GM23248 (cell line): ENCODE data around the gene RAB33B. TPM values are rescaled to one million over a fixed set of nuclear protein-coding genes. Genes with fewer than 3 reads are reported as not detected.

Experiments used
- DNase-seq: peaks from one replicate; pipeline ENCODE4 v3.0.0-alpha.2; 2015
- H2AFZ ChIP-seq: fragments of 200-600 bp; sonication (generic); 2 replicates; pipeline ENCODE4 v1.6.1; 2016; ENCODE audit warnings: antibody characterized with exemption
- H3F3A ChIP-seq: fragments of 200-600 bp; sonication (generic); 2 replicates; pipeline ENCODE4 v1.6.1; 2016; ENCODE audit warnings: mild to moderate bottlenecking, antibody characterized with exemption, mixed run types; ENCODE audit not compliant: insufficient read depth
- H3K27ac ChIP-seq: fragments of 200-600 bp; sonication (generic); 2 replicates; pipeline ENCODE4 v1.5.1; 2016; ENCODE audit warnings: mild to moderate bottlenecking
- H3K27me3 ChIP-seq: fragments of 200-600 bp; sonication (generic); replicated peaks from 2 replicates; pipeline ENCODE4 v1.6.1; 2016; ENCODE audit warnings: mild to moderate bottlenecking; ENCODE audit not compliant: insufficient read depth
- H3K36me3 ChIP-seq: fragments of 200-600 bp; sonication (generic); 2 replicates; pipeline ENCODE4 v1.6.1; 2016; ENCODE audit warnings: low read depth, mild to moderate bottlenecking
- H3K4me1 ChIP-seq: fragments of 200-600 bp; sonication (generic); 2 replicates; pipeline ENCODE4 v1.6.1; 2016; ENCODE audit warnings: mild to moderate bottlenecking; ENCODE audit not compliant: insufficient read depth
- H3K4me2 ChIP-seq: fragments of 200-600 bp; sonication (generic); one replicate; pipeline ENCODE4 v1.6.1; 2016; ENCODE audit warnings: mild to moderate bottlenecking; ENCODE audit not compliant: unreplicated experiment
- H3K4me3 ChIP-seq: fragments of 200-600 bp; sonication (generic); 2 replicates; pipeline ENCODE4 v1.5.1; 2016; ENCODE audit warnings: mild to moderate bottlenecking
- H3K79me2 ChIP-seq: fragments of 200-600 bp; sonication (generic); 2 replicates; pipeline ENCODE4 v1.6.1; 2016; ENCODE audit warnings: mild to moderate bottlenecking; ENCODE audit not compliant: insufficient read depth
- H3K9ac ChIP-seq: fragments of 200-600 bp; sonication (generic); 2 replicates; pipeline ENCODE4 v1.6.1; 2016; ENCODE audit warnings: mild to moderate bottlenecking
- H3K9me2 ChIP-seq: fragments of 200-600 bp; sonication (generic); 2 replicates; pipeline ENCODE4 v1.6.1; 2016; ENCODE audit warnings: mixed run types, mild to moderate bottlenecking, moderate library complexity; ENCODE audit not compliant: insufficient read depth
- H3K9me3 ChIP-seq: fragments of 200-600 bp; sonication (generic); one replicate; pipeline ENCODE4 v1.6.1; 2017; ENCODE audit warnings: low read depth
- H4K20me1 ChIP-seq: fragments of 200-600 bp; sonication (generic); 2 replicates; pipeline ENCODE4 v1.6.0; 2016; ENCODE audit not compliant: insufficient read depth
- EZH2 ChIP-seq: fragments of 200-600 bp; sonication (generic); IDR thresholded peaks from 2 replicates; pipeline ENCODE4 v1.6.1; 2018; ENCODE audit warnings: antibody characterized with exemption, mild to moderate bottlenecking; ENCODE audit not compliant: insufficient read depth, poor library complexity, severe bottlenecking
- EZH2phosphoT487 ChIP-seq: fragments of 200-600 bp; sonication (generic); IDR thresholded peaks from 2 replicates; pipeline ENCODE4 v1.6.1; 2018; ENCODE audit warnings: antibody characterized with exemption, moderate library complexity, mild to moderate bottlenecking, low read depth; ENCODE audit not compliant: insufficient read depth
- WGBS, 2 experiments: methylation state at CpG; one replicate each; pipeline ENCODE4 v1.1.6; 2015 to 2017; ENCODE audit warnings: low lambda C conversion rate in 2 of 2, low coverage in 1 of 2; ENCODE audit errors: missing lambda C conversion rate in 2 of 2; 5-methylcytosine and 5-hydroxymethylcytosine counted together
- in situ Hi-C: fragments of 300-500 bp; cut with MboI; formaldehyde crosslinking; loops from 2 replicates; pipeline ENCODE4 v1.15.0; 2020
- polyA plus RNA-seq: library from polyadenylated mRNA; unstranded; fragments of >200 nt; fragmentation: Nextera tagmentation; extraction: Ambion mirVana; gene quantifications from 2 replicates; pipeline ENCODE4 v1.2.1, GENCODE V29; 2016
- total RNA-seq: library from RNA; depleted of rRNA; stranded (reverse); fragments of >200 nt; shearing (Covaris generic); gene quantifications from 2 replicates; pipeline ENCODE4 v1.2.3, GENCODE V29; 2014

RAB33B gene
- total and polyA plus RNA-seq, 2 experiments from 2014 or later: 11.6 to 13.2 TPM

- Histone ChIP-seq H4K20me1 (no peaks in the 10 kb centered on the region), H3K4me2 (no peak overlapping the region), H3K27ac (no peak overlapping the region), H3K79me2 (no peaks in the 10 kb centered on the region), H3F3A (no peaks in the 10 kb centered on the region), H3K36me3 (peaks cover 3% of the 10 kb centered on the region), H3K4me3 (no peak overlapping the region), H3K27me3 (no peaks in the 10 kb centered on the region), H2AFZ (no peak overlapping the region), H3K9me3 (no peaks in the 10 kb centered on the region), H3K9ac (no peak overlapping the region), H3K9me2 (no peaks in the 10 kb centered on the region), H3K4me1 (0 out of 2 replicates have a peak, but pooled peaks cover 8% of the 10 kb centered on the region)
- 54% methylated on average over 13 of the region's 13 CpGs for WGBS, 2 experiments
- DNase-seq: peak; percentile 23
- TF ChIP-seq EZH2 (no peak), EZH2phosphoT487 (no peak)
- in situ Hi-C loops: no loop called here
These were observed 48.3 kb downstream of the RAB33B start for GRCh38 chr4:139501927-139502899.

GRCh38 chr4:139503622-139504166, 49.8 kb downstream of the RAB33B start:
- no peaks in the 10 kb centered on the region for H4K20me1 ChIP-seq
- H3K27me3 ChIP-seq: no peaks in the 10 kb centered on the region
- peaks cover 3% of the 10 kb centered on the region for H3K36me3 ChIP-seq
- no peak overlapping the region for H3K9ac ChIP-seq
- no peak overlapping the region for H3K27ac ChIP-seq
- H3K9me2 ChIP-seq: no peaks in the 10 kb centered on the region
- no peaks in the 10 kb centered on the region for H3K9me3 ChIP-seq
- 0 out of 2 replicates have a peak, but pooled peaks cover 8% of the 10 kb centered on the region for H3K4me1 ChIP-seq
- no peak overlapping the region for H3K4me2 ChIP-seq
- no peak overlapping the region for H2AFZ ChIP-seq
- in situ Hi-C loops: no loop called here
- H3F3A ChIP-seq: no peaks in the 10 kb centered on the region
- no peaks in the 10 kb centered on the region for H3K79me2 ChIP-seq
- no peak overlapping the region for H3K4me3 ChIP-seq
- TF ChIP-seq EZH2phosphoT487 (no peak), EZH2 (no peak)
- DNase-seq: no peak

- in situ Hi-C loops: no loop called here
These were observed 52.9 kb downstream of the RAB33B start for GRCh38 chr4:139506774-139507173.

GRCh38 chr4:139508581-139509237, 54.8 kb downstream of the RAB33B start:
- Histone ChIP-seq H3K4me3 (no peak overlapping the region), H3K9me3 (no peaks in the 10 kb centered on the region), H3K4me1 (no peaks in the 10 kb centered on the region), H4K20me1 (no peaks in the 10 kb centered on the region), H3F3A (no peaks in the 10 kb centered on the region), H3K36me3 (peaks cover 40% of the 10 kb centered on the region), H3K9ac (no peak overlapping the region), H2AFZ (no peak overlapping the region), H3K9me2 (no peaks in the 10 kb centered on the region), H3K27ac (no peak overlapping the region), H3K79me2 (no peaks in the 10 kb centered on the region), H3K27me3 (no peaks in the 10 kb centered on the region), H3K4me2 (no peak overlapping the region)
- 84 to 88% methylated on average over 11 of the region's 11 CpGs for WGBS, 2 experiments
- in situ Hi-C loops: no loop called here
- TF ChIP-seq EZH2 (no peak), EZH2phosphoT487 (no peak)
- DNase-seq: no peak

More at GRCh38 chr4:139506774-139507173, 52.9 kb downstream of the RAB33B start:
- no peaks in the 10 kb centered on the region for H3F3A ChIP-seq
- H3K9ac ChIP-seq: no peak overlapping the region
- no peaks in the 10 kb centered on the region for H3K9me3 ChIP-seq
- WGBS, 2 experiments: 93 to 94% methylated on average over 9 of the region's 9 CpGs
- H2AFZ ChIP-seq: no peak overlapping the region
- no peaks in the 10 kb centered on the region for H3K9me2 ChIP-seq
- no peak overlapping the region for H3K27ac ChIP-seq
- no peaks in the 10 kb centered on the region for H4K20me1 ChIP-seq
- no peaks in the 10 kb centered on the region for H3K27me3 ChIP-seq
- DNase-seq: no peak
- 0 out of 2 replicates have a peak, but pooled peaks cover 6% of the 10 kb centered on the region for H3K4me1 ChIP-seq
- H3K4me3 ChIP-seq: no peak overlapping the region
- H3K4me2 ChIP-seq: no peak overlapping the region
- H3K36me3 ChIP-seq: peaks cover 28% of the 10 kb centered on the region
- no peak for TF ChIP-seq EZH2
- no peak for TF ChIP-seq EZH2phosphoT487
- no peaks in the 10 kb centered on the region for H3K79me2 ChIP-seq
